ENCODE results near the gene AOPEP.
A peak's percentile ranks its signal among the peaks of the same experiment; 100 is the strongest.

The AOPEP gene

DNA sequence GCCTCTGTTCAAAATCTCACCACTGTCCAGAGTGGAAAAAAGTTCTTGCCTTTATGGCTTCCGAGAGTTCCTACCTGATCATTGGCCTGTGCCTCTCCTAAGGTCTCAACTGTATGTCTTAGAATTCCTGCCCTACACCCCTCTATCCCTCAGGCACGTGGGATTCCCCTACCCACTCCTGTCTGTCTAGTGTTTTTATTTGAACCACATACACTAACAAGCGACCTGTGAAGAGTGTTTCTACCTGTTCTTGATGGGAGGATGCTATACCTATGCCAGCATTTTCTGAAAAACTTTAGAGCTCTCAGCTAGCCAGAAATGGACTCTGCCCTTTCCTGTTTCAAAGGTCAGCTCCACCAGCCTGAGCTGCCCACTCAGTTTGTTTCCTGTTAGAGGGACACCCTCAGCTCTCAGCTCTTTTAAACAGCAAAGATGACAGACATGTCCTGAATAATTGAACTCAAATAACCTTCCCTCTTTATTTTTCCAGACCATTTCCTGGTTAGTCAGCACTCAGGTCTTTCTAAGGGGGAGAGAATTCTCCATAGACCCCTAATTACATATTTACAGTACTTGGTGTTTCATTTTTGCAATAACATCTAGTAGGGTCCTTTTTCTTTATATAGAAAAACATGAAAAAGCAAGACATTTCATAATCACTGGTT lies 214.8 kb downstream of the AOPEP start:
- H3K36me3 ChIP-seq, result 0 out of 2 replicates have a peak, but pooled peaks cover 3% of the 10 kb centered on the region
- H3K4me1 ChIP-seq, result peaks cover 29% of the 10 kb centered on the region
- no peak for DNase-seq
- H3K27me3 ChIP-seq, result no peaks in the 10 kb centered on the region
- no peak overlapping the region for H3K4me3 ChIP-seq (ENCODE audit: low read depth, low read length)
- H3K9me3 ChIP-seq, result no peaks in the 10 kb centered on the region; the same call in none of the 2 replicates
- TF ChIP-seq, protein P1, sequence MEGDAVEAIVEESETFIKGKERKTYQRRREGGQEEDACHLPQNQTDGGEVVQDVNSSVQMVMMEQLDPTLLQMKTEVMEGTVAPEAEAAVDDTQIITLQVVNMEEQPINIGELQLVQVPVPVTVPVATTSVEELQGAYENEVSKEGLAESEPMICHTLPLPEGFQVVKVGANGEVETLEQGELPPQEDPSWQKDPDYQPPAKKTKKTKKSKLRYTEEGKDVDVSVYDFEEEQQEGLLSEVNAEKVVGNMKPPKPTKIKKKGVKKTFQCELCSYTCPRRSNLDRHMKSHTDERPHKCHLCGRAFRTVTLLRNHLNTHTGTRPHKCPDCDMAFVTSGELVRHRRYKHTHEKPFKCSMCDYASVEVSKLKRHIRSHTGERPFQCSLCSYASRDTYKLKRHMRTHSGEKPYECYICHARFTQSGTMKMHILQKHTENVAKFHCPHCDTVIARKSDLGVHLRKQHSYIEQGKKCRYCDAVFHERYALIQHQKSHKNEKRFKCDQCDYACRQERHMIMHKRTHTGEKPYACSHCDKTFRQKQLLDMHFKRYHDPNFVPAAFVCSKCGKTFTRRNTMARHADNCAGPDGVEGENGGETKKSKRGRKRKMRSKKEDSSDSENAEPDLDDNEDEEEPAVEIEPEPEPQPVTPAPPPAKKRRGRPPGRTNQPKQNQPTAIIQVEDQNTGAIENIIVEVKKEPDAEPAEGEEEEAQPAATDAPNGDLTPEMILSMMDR (IDR thresholded peaks at IDR 0.05; ENCODE audit: low read depth, low read length), result no peak

DNA sequence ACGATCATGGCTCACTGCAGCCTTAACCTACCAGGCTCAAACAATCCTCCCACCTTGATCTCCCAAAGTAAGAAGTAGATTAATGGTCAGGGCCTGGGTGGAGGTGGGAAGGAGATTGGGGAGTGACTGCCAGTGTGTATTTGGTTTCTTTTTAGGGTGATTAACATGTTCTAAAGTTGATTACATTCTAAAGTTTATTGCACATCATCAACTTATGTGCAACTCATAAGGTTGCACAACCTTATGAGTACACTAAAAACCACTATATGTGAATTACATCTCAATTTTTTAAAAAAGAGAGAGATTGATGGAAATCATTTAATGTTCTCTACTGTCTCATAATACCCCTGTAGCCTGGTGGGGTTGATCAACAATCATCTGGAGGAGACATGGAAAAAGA lies 218.1 kb downstream of the AOPEP start:
- TF ChIP-seq, protein P1 (IDR thresholded peaks at IDR 0.05; ENCODE audit: low read depth, low read length), result no peak
- H3K4me3 ChIP-seq (ENCODE audit: low read depth, low read length), result no peak overlapping the region
- no peaks in the 10 kb centered on the region; the same call in 1 of the 2 replicates for H3K9me3 ChIP-seq
- H3K4me1 ChIP-seq, result peaks cover 15% of the 10 kb centered on the region
- H3K27me3 ChIP-seq, result no peaks in the 10 kb centered on the region
- 0 out of 2 replicates have a peak, but pooled peaks cover 3% of the 10 kb centered on the region for H3K36me3 ChIP-seq
- DNase-seq, result no peak

DNA sequence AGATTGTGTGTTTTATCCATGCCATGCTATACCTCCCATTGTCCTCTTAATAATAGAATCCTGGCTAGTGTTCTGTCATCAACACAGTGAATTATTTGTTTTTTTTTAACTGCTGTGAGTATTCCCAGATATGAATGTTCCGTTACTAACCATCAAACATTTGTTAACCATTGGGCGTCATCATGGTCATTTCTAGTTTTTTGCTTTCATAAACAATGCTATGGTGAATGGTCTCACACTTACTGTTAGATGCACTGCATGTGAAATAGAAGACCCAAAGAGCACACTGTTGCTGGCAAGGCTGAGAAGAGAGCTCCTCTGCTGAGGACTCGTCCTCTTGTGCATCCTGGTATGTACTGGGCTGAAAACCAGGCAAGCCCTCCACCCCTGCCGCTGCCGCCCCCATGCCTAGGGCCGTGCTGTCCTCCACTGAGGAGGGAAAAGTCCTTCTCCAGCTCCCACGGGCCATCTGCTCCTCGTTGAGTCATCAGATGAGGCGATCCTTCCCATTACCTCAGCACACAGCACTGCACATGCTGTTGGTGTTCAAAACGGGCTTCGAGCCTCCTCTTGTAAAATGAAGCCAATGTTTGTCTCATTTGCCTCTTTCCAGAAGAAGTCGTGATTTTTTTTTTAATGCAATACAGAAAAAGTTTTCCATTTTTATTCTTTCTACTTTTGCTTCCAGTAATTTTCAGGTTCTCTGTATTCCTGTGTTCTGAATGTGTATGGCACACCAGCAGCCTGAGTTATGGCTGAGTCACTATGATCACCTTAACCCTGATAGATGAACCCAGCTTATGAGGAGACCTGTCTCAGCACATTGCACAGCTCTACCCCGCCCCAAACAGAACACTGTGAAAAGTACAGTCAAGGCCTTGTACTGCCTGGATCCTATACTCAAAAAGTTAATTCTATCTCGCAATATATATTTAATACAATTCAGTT lies 219.0 kb downstream of the AOPEP start:
- Histone ChIP-seq H3K4me1 (peaks cover 15% of the 10 kb centered on the region), H3K4me3 (ENCODE audit: low read depth, low read length) (no peak overlapping the region), H3K27me3 (no peaks in the 10 kb centered on the region), H3K36me3 (0 out of 2 replicates have a peak, but pooled peaks cover 3% of the 10 kb centered on the region), H3K9me3 (no peaks in the 10 kb centered on the region; the same call in 1 of the 2 replicates)
- TF ChIP-seq, protein P1 (IDR thresholded peaks at IDR 0.05; ENCODE audit: low read depth, low read length), result no peak
- peak; percentile 62 for DNase-seq

DNA sequence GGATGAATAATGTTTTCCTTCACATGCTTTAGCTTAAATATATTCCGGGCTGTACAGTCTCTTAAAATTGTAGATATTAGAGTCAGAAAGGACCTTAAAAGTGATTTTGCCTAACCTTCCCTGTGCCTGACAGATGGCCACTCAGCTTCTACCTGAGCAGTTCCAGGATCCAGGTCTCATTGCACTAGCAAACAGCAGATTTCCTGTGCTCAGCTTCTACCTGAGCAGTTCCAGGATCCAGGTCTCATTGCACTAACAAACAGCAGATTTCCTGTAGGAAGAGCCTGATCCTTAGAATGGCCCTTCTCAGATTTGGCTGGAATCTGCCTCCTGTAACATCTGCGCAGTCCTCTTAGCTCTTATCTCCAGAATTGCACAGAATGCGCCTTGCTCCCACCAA lies 219.8 kb downstream of the AOPEP start:
- Histone ChIP-seq H3K4me1 (peaks cover 8% of the 10 kb centered on the region), H3K36me3 (0 out of 2 replicates have a peak, but pooled peaks cover 3% of the 10 kb centered on the region), H3K9me3 (no peaks in the 10 kb centered on the region; the same call in 1 of the 2 replicates), H3K27me3 (no peaks in the 10 kb centered on the region), H3K4me3 (ENCODE audit: low read depth, low read length) (no peak overlapping the region)
- no peak for DNase-seq
- TF ChIP-seq, protein P1 (IDR thresholded peaks at IDR 0.05; ENCODE audit: low read depth, low read length), result no peak

DNA sequence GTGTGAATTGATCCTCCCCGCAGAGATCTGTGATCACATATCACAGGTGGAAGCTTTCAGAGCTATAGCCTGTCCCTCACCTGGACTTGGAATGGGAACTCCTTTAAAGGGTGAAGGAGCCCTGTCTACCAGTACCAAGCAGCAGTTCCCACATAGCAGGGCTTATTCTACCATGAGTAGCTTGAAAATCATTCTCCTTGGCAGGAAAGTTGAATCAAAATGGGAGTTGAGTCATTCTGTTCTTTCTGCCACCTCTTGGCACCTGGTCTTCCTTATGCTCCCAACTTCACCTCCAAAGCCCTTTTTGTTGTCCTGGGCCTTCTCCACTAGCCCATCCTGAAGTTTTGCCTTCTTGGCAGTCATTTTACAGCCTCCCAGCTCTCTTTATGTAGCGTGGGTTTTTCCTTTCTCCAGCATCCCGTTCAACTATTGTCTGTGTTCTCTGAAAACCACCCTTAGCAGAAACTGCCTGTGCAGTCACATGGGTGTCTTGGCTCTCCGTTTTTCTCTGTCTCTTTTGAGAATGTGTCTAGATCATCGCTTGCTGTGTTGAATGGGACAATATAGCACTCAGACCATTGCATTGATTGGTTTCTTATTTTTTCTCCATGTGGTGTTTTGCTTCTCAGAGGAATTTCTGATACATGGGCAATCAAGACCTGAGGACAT lies 222.2 kb downstream of the AOPEP start:
- TF ChIP-seq, protein P1 (IDR thresholded peaks at IDR 0.05; ENCODE audit: low read depth, low read length), result no peak
- 0 out of 2 replicates have a peak, but pooled peaks cover 3% of the 10 kb centered on the region for H3K36me3 ChIP-seq
- DNase-seq, result no peak
- H3K4me1 ChIP-seq, result peaks cover 20% of the 10 kb centered on the region
- no peaks in the 10 kb centered on the region for H3K27me3 ChIP-seq
- H3K4me3 ChIP-seq (ENCODE audit: low read depth, low read length), result no peak overlapping the region
- H3K9me3 ChIP-seq, result no peaks in the 10 kb centered on the region
